ENCODE measurements around the gene FBXO2. TPM values are rescaled to one million over a fixed set of nuclear protein-coding genes. Genes with fewer than 3 reads are reported as not detected.

Gene FBXO2
- total RNA-seq, 1 donor from 2014 or later = 64.0 TPM

GRCh38 chr1:11670747-11671146 lies 16.5 kb upstream of the FBXO2 start:
- H3K4me1 ChIP-seq (ENCODE audit: insufficient read depth, low read length) = no peaks in the 10 kb centered on the region
- H3K9me3 ChIP-seq (ENCODE audit: insufficient read depth, low read depth, low read length) = no peaks in the 10 kb centered on the region
- TF ChIP-seq EZH2 (IDR thresholded peaks at IDR 0.05; ENCODE audit: insufficient read depth, low read length) = no peak
- TF ChIP-seq CTCF (IDR thresholded peaks at IDR 0.05; ENCODE audit: insufficient read depth, low read depth, low read length) = no peak
- no peaks in the 10 kb centered on the region for H3K79me2 ChIP-seq (ENCODE audit: insufficient read depth, low read length)
- no peaks in the 10 kb centered on the region for H3K27me3 Mint-ChIP-seq (ENCODE audit: low read depth, unreplicated experiment)
- no peak overlapping the region for H3K27ac ChIP-seq (ENCODE audit: low read depth, low read length)
- H3K4me1 Mint-ChIP-seq (ENCODE audit: low read depth, unreplicated experiment) = no peaks in the 10 kb centered on the region
- FAIRE-seq (no peak), DNase-seq (ENCODE audit: low read depth) (no peak)
- no peak overlapping the region for H3K9ac ChIP-seq (ENCODE audit: low read length)
- no peaks in the 10 kb centered on the region for H3K27me3 ChIP-seq (ENCODE audit: insufficient read depth, low read length)
- no peak overlapping the region for H3K4me3 Mint-ChIP-seq (ENCODE audit: unreplicated experiment)
- peaks cover 9% of the 10 kb centered on the region for H3K36me3 Mint-ChIP-seq (ENCODE audit: low read depth, unreplicated experiment)
- H3K9me3 Mint-ChIP-seq (ENCODE audit: unreplicated experiment) = no peaks in the 10 kb centered on the region
- H2AFZ ChIP-seq (ENCODE audit: low read depth, low read length) = no peak overlapping the region
- H4K20me1 ChIP-seq (ENCODE audit: insufficient read depth, low read length) = peaks cover under 1% of the 10 kb centered on the region
- H3K4me3 ChIP-seq (ENCODE audit: insufficient read depth, low read depth, low read length) = no peak overlapping the region
- no peak overlapping the region for H3K27ac Mint-ChIP-seq (ENCODE audit: unreplicated experiment)
- peaks cover 2% of the 10 kb centered on the region for H3K36me3 ChIP-seq (ENCODE audit: insufficient read depth, low read length)
- no peak overlapping the region for H3K4me2 ChIP-seq (ENCODE audit: low read length)

- H3K27ac Mint-ChIP-seq (ENCODE audit: unreplicated experiment) = no peak overlapping the region
- H3K4me1 ChIP-seq (ENCODE audit: insufficient read depth, low read length) = peaks cover 2% of the 10 kb centered on the region
- no peak overlapping the region for H3K4me2 ChIP-seq (ENCODE audit: low read length)
- no peak overlapping the region for H3K9ac ChIP-seq (ENCODE audit: low read length)
- no peaks in the 10 kb centered on the region for H3K79me2 ChIP-seq (ENCODE audit: insufficient read depth, low read length)
- TF ChIP-seq CTCF (IDR thresholded peaks at IDR 0.05; ENCODE audit: insufficient read depth, low read depth, low read length) (no peak), EZH2 (IDR thresholded peaks at IDR 0.05; ENCODE audit: insufficient read depth, low read length) (no peak)
- H3K27me3 Mint-ChIP-seq (ENCODE audit: low read depth, unreplicated experiment) = no peaks in the 10 kb centered on the region
- H4K20me1 ChIP-seq (ENCODE audit: insufficient read depth, low read length) = no peaks in the 10 kb centered on the region
- peaks cover 3% of the 10 kb centered on the region for H3K36me3 Mint-ChIP-seq (ENCODE audit: low read depth, unreplicated experiment)
- no peak overlapping the region for H3K4me3 ChIP-seq (ENCODE audit: insufficient read depth, low read depth, low read length)
- no peaks in the 10 kb centered on the region for H3K9me3 Mint-ChIP-seq (ENCODE audit: unreplicated experiment)
- no peaks in the 10 kb centered on the region for H3K4me1 Mint-ChIP-seq (ENCODE audit: low read depth, unreplicated experiment)
- no peaks in the 10 kb centered on the region for H3K27me3 ChIP-seq (ENCODE audit: insufficient read depth, low read length)
- no peak overlapping the region for H2AFZ ChIP-seq (ENCODE audit: low read depth, low read length)
- H3K27ac ChIP-seq (ENCODE audit: low read depth, low read length) = no peak overlapping the region
- no peak overlapping the region for H3K4me3 Mint-ChIP-seq (ENCODE audit: unreplicated experiment)
- FAIRE-seq = no peak
- H3K36me3 ChIP-seq (ENCODE audit: insufficient read depth, low read length) = no peaks in the 10 kb centered on the region
- DNase-seq (ENCODE audit: low read depth) = no peak
- no peaks in the 10 kb centered on the region for H3K9me3 ChIP-seq (ENCODE audit: insufficient read depth, low read depth, low read length)
Observed at GRCh38 chr1:11668516-11668915, 14.3 kb upstream of the FBXO2 start.

GRCh38 chr1:11664336-11665065 lies 10.3 kb upstream of the FBXO2 start:
- peak overlapping the region; percentile 52 for H3K4me3 ChIP-seq (ENCODE audit: insufficient read depth, low read depth, low read length)
- peaks cover 1% of the 10 kb centered on the region for H3K27me3 Mint-ChIP-seq (ENCODE audit: low read depth, unreplicated experiment)

More at GRCh38 chr1:11664336-11665065, 10.3 kb upstream of the FBXO2 start:
- Mint-ChIP-seq H3K4me1 (ENCODE audit: low read depth, unreplicated experiment) (no peaks in the 10 kb centered on the region), H3K4me3 (ENCODE audit: unreplicated experiment) (peak overlapping the region; percentile 81), H3K36me3 (ENCODE audit: low read depth, unreplicated experiment) (peaks cover 18% of the 10 kb centered on the region), H3K27ac (ENCODE audit: unreplicated experiment) (no peak overlapping the region), H3K9me3 (ENCODE audit: unreplicated experiment) (no peaks in the 10 kb centered on the region)
- Histone ChIP-seq H3K27ac (ENCODE audit: low read depth, low read length) (no peak overlapping the region), H3K4me2 (ENCODE audit: low read length) (peak overlapping the region; percentile 90), H3K9me3 (ENCODE audit: insufficient read depth, low read depth, low read length) (no peaks in the 10 kb centered on the region), H3K9ac (ENCODE audit: low read length) (peak overlapping the region; percentile 63), H2AFZ (ENCODE audit: low read depth, low read length) (peak overlapping the region; percentile 81), H3K36me3 (ENCODE audit: insufficient read depth, low read length) (no peaks in the 10 kb centered on the region), H3K79me2 (ENCODE audit: insufficient read depth, low read length) (no peaks in the 10 kb centered on the region), H3K27me3 (ENCODE audit: insufficient read depth, low read length) (no peaks in the 10 kb centered on the region), H3K4me1 (ENCODE audit: insufficient read depth, low read length) (peaks cover 2% of the 10 kb centered on the region), H4K20me1 (ENCODE audit: insufficient read depth, low read length) (no peaks in the 10 kb centered on the region)
- TF ChIP-seq EZH2 (IDR thresholded peaks at IDR 0.05; ENCODE audit: insufficient read depth, low read length) = no peak
- TF ChIP-seq CTCF (IDR thresholded peaks at IDR 0.05; ENCODE audit: insufficient read depth, low read depth, low read length) = no peak
- FAIRE-seq (no peak), DNase-seq (ENCODE audit: low read depth) (no peak)

Data from astrocyte (in vitro differentiated cells and primary cell).